AG09319 (cell line): ENCODE results near the gene LRRC34.
A peak's percentile ranks its signal among the peaks of the same experiment; 100 is the strongest.

ENCODE experiments used
- DNase-seq: peaks from one replicate; pipeline ENCODE4 v3.0.0-alpha.2; 2010; ENCODE audit warnings: low read depth; ENCODE audit errors: extremely low read depth
- TF ChIP-seq, protein P1 (sequence below): IDR thresholded peaks from 2 replicates; pipeline ENCODE4 v1.5.1; 2011; ENCODE audit warnings: low read depth, mild to moderate bottlenecking, inconsistent platforms, low read length, moderate library complexity

Gene LRRC34

DNA sequence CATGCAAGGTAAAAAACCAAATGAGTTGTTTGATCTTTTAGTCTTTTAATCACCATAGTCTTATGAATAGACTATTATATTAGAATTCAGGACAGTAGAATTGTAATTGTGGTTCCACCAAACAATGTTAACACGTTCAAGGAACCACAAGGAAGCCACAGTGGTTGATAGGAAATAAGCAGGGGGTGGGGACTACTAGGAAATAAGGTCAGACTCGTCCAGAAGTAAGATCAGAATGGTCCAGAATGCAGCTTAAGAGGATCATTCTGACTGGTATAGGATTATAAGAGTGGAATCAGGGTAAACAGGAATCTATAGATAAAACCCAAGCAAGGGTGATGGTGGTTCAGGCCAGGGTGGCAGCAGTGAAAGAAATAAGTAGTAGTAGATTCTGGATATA is 32.0 kb downstream of the LRRC34 start:
- no peak for DNase-seq
- TF ChIP-seq, protein P1, sequence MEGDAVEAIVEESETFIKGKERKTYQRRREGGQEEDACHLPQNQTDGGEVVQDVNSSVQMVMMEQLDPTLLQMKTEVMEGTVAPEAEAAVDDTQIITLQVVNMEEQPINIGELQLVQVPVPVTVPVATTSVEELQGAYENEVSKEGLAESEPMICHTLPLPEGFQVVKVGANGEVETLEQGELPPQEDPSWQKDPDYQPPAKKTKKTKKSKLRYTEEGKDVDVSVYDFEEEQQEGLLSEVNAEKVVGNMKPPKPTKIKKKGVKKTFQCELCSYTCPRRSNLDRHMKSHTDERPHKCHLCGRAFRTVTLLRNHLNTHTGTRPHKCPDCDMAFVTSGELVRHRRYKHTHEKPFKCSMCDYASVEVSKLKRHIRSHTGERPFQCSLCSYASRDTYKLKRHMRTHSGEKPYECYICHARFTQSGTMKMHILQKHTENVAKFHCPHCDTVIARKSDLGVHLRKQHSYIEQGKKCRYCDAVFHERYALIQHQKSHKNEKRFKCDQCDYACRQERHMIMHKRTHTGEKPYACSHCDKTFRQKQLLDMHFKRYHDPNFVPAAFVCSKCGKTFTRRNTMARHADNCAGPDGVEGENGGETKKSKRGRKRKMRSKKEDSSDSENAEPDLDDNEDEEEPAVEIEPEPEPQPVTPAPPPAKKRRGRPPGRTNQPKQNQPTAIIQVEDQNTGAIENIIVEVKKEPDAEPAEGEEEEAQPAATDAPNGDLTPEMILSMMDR = no peak

DNA sequence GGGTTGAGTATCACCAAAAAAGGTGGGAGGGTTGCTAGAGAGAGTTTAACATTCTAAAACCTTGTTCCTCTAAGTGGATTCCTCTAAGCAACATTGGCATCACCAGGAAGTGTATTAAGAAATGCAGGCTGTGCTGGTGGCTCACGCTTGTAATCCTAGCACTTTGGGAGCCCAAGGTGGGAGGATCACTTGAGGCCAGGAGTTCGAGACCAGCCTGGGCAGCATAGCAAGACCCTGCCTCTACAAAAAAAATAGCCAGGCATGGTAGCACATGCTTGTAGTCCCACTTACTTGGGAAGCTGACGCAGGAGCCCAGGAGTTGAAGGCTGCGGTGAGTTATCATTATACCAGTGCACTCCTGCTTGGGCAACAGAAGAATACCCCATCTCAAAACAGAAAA is 34.9 kb downstream of the LRRC34 start:
- TF ChIP-seq, protein P1 = no peak
- no peak for DNase-seq

DNA sequence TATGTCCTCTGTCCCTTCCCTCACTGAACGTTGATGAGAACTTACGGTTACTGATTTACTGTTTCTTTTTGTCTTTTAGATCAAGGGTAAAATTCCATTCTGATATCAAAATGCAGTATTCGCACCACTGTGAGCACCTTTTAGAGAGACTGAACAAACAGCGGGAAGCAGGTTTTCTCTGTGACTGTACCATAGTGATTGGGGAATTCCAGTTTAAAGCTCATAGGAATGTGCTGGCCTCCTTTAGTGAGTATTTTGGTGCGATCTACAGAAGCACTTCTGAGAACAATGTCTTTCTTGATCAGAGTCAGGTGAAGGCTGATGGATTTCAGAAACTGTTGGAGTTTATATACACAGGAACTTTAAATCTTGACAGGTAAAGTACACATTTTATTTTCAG is 38.5 kb downstream of the LRRC34 start:
- TF ChIP-seq, protein P1 = no peak
- no peak for DNase-seq

- DNase-seq = peak; percentile 69
- TF ChIP-seq, protein P1 = 0 out of 2 replicates have a peak, but pooled peaks have one; percentile 10
These were observed 39.5 kb downstream of the LRRC34 start, which contains the start of gene MYNN for GRCh38 chr3:169772897-169773816. TSS of gene MYNN (plus strand) at chr3:169773396. CDS start at chr3:169774296, 900 bp downstream.

DNA sequence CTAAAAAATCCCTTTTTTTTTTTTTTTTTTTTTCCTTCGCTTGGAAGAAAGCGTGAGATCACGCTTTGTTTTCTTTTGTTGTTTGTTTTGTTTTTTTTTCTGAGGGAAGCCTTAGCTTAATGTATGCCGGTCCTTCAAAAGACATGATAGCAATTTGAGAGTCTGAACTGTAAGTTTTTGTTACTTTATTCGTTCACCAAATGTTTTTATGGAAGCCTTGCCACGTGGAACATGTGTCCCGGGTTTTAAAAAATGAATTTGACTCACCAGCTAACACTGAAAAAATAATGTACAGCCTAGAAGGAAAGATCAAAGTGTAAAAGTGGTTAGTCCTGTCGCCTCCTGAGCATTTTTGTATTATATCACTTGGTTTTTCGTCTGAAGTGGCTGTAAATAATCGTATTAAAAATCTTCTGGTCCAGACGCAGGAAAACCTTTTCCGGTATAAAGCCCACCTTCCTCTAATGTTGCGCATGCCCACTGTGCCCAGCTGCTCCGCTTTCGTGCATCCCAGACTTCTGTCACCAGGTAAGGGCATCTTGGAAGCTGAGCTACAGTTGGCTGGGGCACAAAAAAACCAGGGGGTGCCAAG is 40.3 kb downstream of the LRRC34 start:
- DNase-seq = no peak
- TF ChIP-seq, protein P1 = no peak

DNA sequence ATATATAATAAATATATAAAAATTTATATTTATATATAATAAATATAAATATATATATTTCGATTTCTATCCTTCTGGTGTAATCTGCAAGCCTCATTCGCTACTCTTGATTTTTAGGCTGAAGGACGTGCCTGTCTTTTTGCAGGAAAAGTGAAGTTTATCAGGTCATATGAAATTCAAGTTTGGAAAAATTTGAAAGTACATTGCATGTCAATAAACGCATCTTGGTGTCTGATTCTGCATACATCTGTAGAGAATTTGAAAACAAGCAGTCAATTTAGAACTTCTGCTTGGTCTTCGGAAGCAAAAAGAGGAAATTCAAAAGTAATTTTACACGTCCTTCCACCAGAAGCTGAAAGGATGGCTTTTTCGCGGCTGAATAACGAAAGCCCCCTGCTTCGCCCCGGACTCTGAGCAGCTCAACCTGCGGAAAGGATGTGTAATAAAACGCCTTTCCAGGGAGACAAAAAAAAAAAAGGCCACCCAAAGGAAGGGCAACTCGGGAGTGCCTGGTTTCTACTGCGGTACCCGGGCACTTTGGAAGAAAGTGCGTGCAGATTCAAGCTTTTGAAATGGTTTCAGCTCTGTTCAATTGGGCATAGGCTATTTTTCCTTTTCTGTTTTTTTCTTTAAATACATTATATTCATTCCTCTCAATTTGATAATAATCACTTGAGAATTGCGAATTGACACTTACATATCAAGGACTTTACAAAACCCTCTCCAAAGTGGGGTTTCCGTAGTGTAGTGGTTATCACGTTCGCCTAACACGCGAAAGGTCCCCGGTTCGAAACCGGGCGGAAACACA is 41.0 kb downstream of the LRRC34 start:
- DNase-seq = no peak
- TF ChIP-seq, protein P1 = no peak
